ENCODE data around the gene NUDT6. TPM values are rescaled to one million over a fixed set of nuclear protein-coding genes. Genes with fewer than 3 reads are reported as not detected.

NUDT6 gene
- total RNA-seq, 2 experiments from 2014 or later = 14.5 to 15.8 TPM

DNA sequence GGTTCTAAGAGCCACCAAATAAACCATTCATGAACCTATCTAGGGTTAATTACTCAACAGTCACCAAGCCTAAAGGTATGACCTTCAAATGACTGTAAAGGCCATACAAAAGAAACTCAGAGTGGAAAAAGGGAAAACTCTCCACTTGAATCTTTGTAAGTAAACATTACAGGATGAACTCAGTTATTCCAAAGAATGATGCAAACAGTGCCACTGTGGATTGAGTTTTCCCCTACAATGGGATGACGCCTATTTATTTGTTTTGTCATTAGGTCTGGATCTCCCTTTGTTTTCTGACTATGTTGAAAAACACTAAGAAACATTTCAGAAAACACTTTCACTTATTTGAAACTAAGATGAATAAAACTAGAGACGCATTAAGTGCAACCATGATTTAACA is 12.7 kb downstream of the NUDT6 start:
- peaks cover 5% of the 10 kb centered on the region for H3K4me1 Mint-ChIP-seq

DNA sequence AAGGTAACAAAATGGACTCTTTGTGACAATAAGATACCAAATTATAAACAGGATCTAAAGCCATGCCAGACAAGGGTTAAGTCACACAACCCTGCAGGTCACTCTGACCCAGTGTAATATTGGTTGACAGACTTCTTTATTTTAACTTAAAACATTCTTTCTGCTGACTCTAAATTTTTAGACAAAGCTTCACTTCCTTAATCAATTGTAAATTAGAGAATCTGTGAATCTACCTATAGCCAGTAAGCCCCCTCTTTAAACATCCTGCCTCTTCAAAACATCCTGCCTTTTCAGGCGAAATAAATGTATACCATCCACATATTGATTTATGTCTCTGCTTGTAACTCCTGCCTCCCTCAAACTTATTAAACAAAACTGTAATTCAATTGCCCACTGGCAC is 14.2 kb downstream of the NUDT6 start:
- H3K9me3 Mint-ChIP-seq = no peaks in the 10 kb centered on the region
- no peak overlapping the region for H3K4me3 Mint-ChIP-seq
- H3K27me3 Mint-ChIP-seq = no peaks in the 10 kb centered on the region
- no peak overlapping the region for H3K27ac Mint-ChIP-seq
- H3K4me1 Mint-ChIP-seq = peaks cover 5% of the 10 kb centered on the region
- CTCF ChIA-PET = no interaction called here
- DNase-seq = no peak
- H3K36me3 Mint-ChIP-seq (ENCODE audit: low read depth) = peaks cover 40% of the 10 kb centered on the region
- POLR2A ChIA-PET = no interaction called here

More for the DNA sequence above, 12.7 kb downstream of the NUDT6 start:
- ChIA-PET CTCF (no interaction called here), POLR2A (no interaction called here)
- Mint-ChIP-seq H3K27me3 (no peaks in the 10 kb centered on the region), H3K4me3 (no peak overlapping the region), H3K36me3 (ENCODE audit: low read depth) (peaks cover 43% of the 10 kb centered on the region), H3K27ac (no peak overlapping the region), H3K9me3 (no peaks in the 10 kb centered on the region)
- DNase-seq = no peak

DNA sequence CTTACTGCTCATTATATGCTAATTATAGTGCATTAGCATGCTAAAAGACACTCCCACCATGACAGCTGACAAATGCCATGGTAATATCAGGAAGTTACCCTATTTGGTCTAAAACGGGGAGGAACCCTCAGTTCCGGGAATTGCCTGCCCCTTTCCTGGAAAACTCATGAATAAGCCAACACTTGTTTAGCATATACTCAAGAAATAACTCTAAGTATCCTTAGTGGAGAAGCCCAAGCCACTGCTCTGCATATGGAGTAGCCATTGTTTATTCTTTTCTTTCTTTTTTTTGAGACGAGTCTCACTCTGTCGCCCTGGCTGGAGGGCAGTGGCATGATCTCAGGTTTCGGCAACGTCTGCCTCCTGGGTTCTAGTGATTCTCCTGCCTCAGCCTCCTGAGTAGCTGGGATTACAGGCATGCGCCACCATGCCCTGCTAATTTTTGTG is 15.5 kb downstream of the NUDT6 start:
- Mint-ChIP-seq H3K9me3 (no peaks in the 10 kb centered on the region), H3K4me3 (no peak overlapping the region), H3K36me3 (ENCODE audit: low read depth) (peaks cover 38% of the 10 kb centered on the region), H3K27ac (no peak overlapping the region), H3K4me1 (peaks cover 4% of the 10 kb centered on the region), H3K27me3 (no peaks in the 10 kb centered on the region)
- CTCF ChIA-PET = no interaction called here
- no peak for DNase-seq
- POLR2A ChIA-PET = no interaction called here

DNA sequence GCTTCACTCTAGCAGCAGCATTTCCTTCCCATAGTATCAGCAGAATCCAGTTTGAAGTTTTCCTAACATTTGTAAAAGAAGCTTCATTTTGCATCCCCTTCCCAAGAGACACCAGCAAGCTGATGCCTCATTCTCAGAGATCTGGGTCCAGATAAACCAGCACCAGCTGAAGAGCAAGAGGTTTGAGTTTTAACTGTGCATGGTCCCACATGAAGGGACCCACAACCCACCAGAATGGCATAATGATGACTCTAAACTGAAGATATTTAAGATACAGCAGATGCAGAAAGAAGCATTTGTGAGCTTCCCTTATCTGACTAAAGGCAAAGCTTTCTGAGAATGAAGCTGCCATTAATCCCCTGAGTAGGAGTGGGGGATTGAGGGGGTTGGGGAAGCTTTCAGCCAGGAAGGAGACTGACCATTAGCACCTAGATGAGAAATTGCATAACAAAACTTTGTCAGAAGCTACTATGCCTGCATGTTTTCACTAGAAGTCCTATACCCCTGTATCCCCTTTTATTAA is 18.6 kb downstream of the NUDT6 start:
- no peak overlapping the region for H3K4me3 Mint-ChIP-seq
- no peak for DNase-seq
- H3K36me3 Mint-ChIP-seq (ENCODE audit: low read depth) = peaks cover 15% of the 10 kb centered on the region
- H3K27me3 Mint-ChIP-seq = no peaks in the 10 kb centered on the region
- H3K4me1 Mint-ChIP-seq = peaks cover 2% of the 10 kb centered on the region
- no peaks in the 10 kb centered on the region for H3K9me3 Mint-ChIP-seq
- no peak overlapping the region for H3K27ac Mint-ChIP-seq
- POLR2A ChIA-PET = no interaction called here
- CTCF ChIA-PET = interaction anchor here (1.0 to 2.1 kb wide), 3 partner anchors 10 to 302 kb away, joined by 3 to 8 read pairs (median 4); no protein-coding TSS in a partner anchor

DNA sequence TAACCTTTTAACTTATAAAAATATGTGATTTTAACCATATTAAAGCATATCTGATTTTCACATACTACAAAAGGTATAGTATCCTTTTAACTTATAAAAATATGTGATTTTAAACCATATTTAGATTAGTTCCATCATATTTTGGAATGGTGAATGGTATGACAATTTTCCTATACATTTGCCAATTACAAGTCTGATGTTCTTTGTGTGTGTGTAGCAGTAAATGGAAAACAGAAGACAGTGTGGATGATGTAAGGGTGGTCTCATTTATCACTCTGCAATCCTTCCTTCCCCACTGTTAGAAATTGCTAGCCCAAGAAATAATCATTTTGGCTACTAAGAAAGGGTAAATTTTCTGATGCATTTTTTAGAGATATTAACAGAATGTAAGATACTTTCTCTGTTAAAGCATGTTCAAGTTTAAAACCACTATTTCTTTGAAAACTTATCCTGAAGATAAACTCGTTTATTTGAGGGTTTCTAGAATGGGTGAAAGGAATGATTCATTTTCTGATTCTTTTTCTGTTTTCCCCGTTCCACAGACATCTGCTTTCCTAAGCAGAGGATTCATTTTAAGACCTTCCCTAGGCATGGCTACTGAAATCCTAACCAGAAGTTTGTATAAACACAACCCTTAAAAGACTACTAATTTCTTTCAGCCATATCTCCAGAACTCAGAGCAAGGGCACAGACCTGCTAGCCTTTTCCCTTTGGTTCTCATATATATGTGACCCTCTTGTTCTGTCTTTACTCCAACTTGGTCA is 21.0 kb downstream of the NUDT6 start:
- Mint-ChIP-seq H3K4me3 (no peak overlapping the region), H3K4me1 (peaks cover 2% of the 10 kb centered on the region)
- POLR2A ChIA-PET = no interaction called here

DNA sequence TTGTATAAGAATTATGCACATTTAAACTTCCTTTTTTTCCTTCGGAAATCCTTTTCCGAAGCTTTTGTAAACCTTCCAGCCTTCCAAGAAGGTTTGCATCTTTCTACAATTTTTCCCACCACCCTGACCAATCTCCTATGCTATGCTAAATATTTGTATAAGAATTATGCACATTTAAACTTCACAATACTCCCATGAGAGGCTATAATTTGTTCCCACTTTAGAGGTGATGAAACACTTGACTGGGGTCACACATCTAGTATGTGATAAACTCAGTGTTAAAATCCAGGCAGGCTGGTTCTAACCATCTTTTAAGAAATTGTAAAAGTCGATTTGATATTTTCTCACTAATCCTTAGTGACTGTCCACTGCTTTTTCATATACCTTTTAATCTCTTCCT is 22.1 kb downstream of the NUDT6 start:
- no peaks in the 10 kb centered on the region for H3K9me3 Mint-ChIP-seq
- no peak overlapping the region for H3K4me3 Mint-ChIP-seq
- peaks cover 1% of the 10 kb centered on the region for H3K36me3 Mint-ChIP-seq (ENCODE audit: low read depth)
- H3K27ac Mint-ChIP-seq = no peak overlapping the region
- CTCF ChIA-PET = no interaction called here
- POLR2A ChIA-PET = no interaction called here
- DNase-seq = no peak
- no peaks in the 10 kb centered on the region for H3K27me3 Mint-ChIP-seq
- H3K4me1 Mint-ChIP-seq = peaks cover 2% of the 10 kb centered on the region

More for the DNA sequence above, 21.0 kb downstream of the NUDT6 start:
- H3K27ac Mint-ChIP-seq = no peak overlapping the region
- peaks cover 5% of the 10 kb centered on the region for H3K36me3 Mint-ChIP-seq (ENCODE audit: low read depth)
- CTCF ChIA-PET = no interaction called here
- no peaks in the 10 kb centered on the region for H3K27me3 Mint-ChIP-seq
- no peak for DNase-seq
- H3K9me3 Mint-ChIP-seq = no peaks in the 10 kb centered on the region

DNA sequence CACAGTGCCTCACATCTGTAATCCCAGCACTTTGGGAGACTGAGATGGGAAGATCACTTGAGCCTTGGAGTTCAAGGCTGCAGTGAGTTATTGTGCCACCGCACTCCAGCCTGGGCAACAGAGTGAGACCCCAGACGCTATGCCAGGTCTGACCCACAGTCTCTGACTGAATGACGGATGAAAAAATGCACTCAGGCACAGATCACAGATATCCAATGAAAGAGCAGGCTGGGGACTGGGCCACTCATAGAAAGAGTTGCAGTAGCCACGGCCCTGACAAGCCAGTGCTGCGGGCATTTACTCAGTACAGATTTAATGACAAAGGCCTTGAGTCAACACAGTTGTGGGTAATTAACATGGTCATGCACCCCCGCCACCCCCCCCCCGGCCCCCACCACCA is 22.7 kb downstream of the NUDT6 start:
- no peaks in the 10 kb centered on the region for H3K36me3 Mint-ChIP-seq (ENCODE audit: low read depth)
- H3K4me3 Mint-ChIP-seq = no peak overlapping the region
- H3K27ac Mint-ChIP-seq = no peak overlapping the region
- CTCF ChIA-PET = interaction anchor here (1.1 kb wide), 1 partner anchor 15 kb away, joined by 3 read pairs; no protein-coding TSS in a partner anchor
- H3K4me1 Mint-ChIP-seq = peaks cover 2% of the 10 kb centered on the region
- no peak for DNase-seq
- POLR2A ChIA-PET = no interaction called here
- no peaks in the 10 kb centered on the region for H3K27me3 Mint-ChIP-seq
- no peaks in the 10 kb centered on the region for H3K9me3 Mint-ChIP-seq

DNA sequence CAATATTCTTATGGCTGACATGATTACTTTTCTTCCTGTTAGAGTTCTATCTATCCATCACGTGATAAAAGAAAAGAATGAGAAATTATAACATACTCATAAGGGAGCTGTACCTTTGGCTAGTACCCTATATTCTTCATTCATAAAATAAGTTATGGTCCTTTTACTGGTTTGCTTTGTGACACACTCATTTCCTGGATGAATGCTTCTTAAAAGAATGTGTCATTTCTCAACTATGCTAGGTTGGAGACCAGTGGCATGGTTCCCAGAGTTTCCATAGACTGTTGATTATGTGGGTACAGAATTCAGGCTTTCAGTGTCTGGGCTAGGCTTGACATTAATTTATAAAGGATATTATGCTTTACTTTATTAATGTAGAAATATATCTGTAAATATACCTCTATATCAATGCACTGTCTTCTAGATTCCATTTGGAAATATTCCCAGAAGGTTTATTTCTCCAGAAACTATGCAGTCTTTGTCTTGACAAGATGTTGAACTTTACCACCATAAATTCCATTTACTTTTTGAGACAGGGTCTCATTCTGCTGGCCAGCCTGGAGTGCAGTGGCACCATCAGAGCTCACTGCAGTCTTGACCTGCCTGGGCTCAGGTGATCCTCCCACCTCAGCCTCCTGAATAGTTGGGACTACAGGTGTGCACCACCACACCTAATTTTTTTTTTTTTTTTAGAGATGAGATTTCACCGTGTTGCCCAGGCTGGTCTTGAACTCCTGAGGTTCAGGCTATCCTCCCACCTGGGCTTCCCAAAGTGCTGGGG is 23.8 kb downstream of the NUDT6 start:
- ChIA-PET POLR2A (no interaction called here), CTCF (interaction anchor here (1.1 kb wide), 1 partner anchor 16 kb away, joined by 3 read pairs; no protein-coding TSS in a partner anchor)
- DNase-seq = no peak
- Mint-ChIP-seq H3K4me3 (no peak overlapping the region), H3K36me3 (ENCODE audit: low read depth) (peaks cover 6% of the 10 kb centered on the region), H3K4me1 (peaks cover 2% of the 10 kb centered on the region), H3K9me3 (no peaks in the 10 kb centered on the region), H3K27ac (no peak overlapping the region), H3K27me3 (no peaks in the 10 kb centered on the region)

DNA sequence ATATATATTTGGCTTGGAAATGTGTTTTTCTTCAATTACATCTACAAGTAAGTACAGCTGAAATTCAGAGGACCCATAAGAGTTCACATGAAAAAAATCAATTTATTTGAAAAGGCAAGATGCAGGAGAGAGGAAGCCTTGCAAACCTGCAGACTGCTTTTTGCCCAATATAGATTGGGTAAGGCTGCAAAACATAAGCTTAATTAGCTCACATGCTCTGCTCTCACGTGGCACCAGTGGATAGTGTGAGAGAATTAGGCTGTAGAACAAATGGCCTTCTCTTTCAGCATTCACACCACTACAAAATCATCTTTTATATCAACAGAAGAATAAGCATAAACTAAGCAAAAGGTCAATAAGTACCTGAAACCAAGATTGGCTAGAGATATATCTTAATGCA is 26.1 kb downstream of the NUDT6 start:
- POLR2A ChIA-PET = no interaction called here
- Mint-ChIP-seq H3K9me3 (no peaks in the 10 kb centered on the region), H3K27ac (no peak overlapping the region), H3K27me3 (no peaks in the 10 kb centered on the region), H3K4me3 (no peak overlapping the region), H3K4me1 (peaks cover 2% of the 10 kb centered on the region), H3K36me3 (ENCODE audit: low read depth) (peaks cover 16% of the 10 kb centered on the region)
- no peak for DNase-seq
- CTCF ChIA-PET = interaction anchor here (1.0 to 1.2 kb wide), 3 partner anchors 18 to 139 kb away, joined by 3 to 5 read pairs (median 3); no protein-coding TSS in a partner anchor

DNA sequence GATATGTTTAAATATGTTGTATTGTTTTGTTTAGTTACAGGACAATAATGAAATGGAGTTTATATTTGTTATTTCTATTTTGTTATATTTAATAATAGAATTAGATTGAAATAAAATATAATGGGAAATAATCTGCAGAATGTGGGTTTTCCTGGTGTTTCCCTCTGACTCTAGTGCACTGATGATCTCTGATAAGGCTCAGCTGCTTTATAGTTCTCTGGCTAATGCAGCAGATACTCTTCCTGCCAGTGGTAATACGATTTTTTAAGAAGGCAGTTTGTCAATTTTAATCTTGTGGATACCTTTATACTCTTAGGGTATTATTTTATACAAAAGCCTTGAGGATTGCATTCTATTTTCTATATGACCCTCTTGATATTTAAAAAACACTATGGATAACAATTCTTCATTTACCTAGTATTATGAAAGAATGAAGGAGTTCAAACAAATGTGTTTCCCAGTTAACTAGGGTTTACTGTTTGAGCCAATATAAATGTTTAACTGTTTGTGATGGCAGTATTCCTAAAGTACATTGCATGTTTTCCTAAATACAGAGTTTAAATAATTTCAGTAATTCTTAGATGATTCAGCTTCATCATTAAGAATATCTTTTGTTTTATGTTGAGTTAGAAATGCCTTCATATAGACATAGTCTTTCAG is 26.9 kb downstream of the NUDT6 start:
- H3K4me1 Mint-ChIP-seq = peaks cover 2% of the 10 kb centered on the region
- no peaks in the 10 kb centered on the region for H3K9me3 Mint-ChIP-seq
- no peak for DNase-seq
- ChIA-PET CTCF (interaction anchor here (1.0 kb wide), 1 partner anchor 138 kb away, joined by 5 read pairs; no protein-coding TSS in a partner anchor), POLR2A (no interaction called here)
- H3K27me3 Mint-ChIP-seq = no peaks in the 10 kb centered on the region
- H3K4me3 Mint-ChIP-seq = no peak overlapping the region
- H3K27ac Mint-ChIP-seq = no peak overlapping the region
- H3K36me3 Mint-ChIP-seq (ENCODE audit: low read depth) = peaks cover 16% of the 10 kb centered on the region

DNA sequence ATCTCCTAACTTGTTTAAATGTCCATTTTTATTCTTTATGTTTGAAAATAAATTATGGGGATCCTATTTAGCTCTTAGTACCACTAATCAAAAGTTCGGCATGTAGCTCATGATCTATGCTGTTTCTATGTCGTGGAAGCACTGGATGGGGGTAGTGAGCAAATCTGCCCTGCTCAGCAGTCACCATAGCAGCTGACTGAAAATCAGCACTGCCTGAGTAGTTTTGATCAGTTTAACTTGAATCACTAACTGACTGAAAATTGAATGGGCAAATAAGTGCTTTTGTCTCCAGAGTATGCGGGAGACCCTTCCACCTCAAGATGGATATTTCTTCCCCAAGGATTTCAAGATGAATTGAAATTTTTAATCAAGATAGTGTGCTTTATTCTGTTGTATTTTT is 27.6 kb downstream of the NUDT6 start:
- ChIA-PET CTCF (no interaction called here), POLR2A (no interaction called here)
- H3K27me3 Mint-ChIP-seq = no peaks in the 10 kb centered on the region
- no peak overlapping the region for H3K4me3 Mint-ChIP-seq
- no peaks in the 10 kb centered on the region for H3K9me3 Mint-ChIP-seq
- H3K27ac Mint-ChIP-seq = no peak overlapping the region
- peaks cover 16% of the 10 kb centered on the region for H3K36me3 Mint-ChIP-seq (ENCODE audit: low read depth)
- H3K4me1 Mint-ChIP-seq = peaks cover 2% of the 10 kb centered on the region
- no peak for DNase-seq

DNA sequence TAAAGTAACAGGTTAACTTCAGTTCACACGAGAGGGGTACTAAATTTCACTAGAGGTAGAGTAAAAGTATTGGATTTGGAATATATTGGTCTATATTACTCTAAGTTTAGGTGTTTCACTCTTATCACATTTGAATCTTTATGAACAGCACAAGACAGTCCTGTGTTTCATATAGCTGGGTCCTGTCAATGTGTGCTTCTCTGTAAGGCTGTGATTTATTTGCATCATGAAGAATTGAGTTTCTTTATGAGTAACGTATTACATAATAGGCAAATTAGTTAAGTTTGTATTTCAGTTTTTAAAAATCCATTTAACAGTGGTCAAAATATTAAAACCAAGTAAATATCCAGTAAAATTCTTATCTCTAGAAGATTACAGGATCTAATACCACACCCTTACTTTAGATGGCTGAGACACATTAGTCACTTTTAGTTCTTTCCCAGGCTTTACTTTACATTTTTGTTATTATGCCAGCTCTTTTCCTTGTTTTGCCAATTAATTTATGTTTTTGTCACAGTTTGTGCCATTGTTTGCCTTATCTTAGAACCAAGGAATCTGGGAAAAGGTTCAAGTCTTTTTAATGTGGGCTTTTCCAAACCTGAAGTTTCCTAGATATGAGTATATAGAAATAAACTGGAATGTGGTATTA is 32.1 kb downstream of the NUDT6 start:
- Mint-ChIP-seq H3K9me3 (no peaks in the 10 kb centered on the region), H3K36me3 (ENCODE audit: low read depth) (peaks cover 23% of the 10 kb centered on the region), H3K27ac (no peak overlapping the region), H3K4me1 (no peaks in the 10 kb centered on the region), H3K4me3 (no peak overlapping the region), H3K27me3 (no peaks in the 10 kb centered on the region)
- ChIA-PET CTCF (no interaction called here), POLR2A (no interaction called here)
- no peak for DNase-seq

DNA sequence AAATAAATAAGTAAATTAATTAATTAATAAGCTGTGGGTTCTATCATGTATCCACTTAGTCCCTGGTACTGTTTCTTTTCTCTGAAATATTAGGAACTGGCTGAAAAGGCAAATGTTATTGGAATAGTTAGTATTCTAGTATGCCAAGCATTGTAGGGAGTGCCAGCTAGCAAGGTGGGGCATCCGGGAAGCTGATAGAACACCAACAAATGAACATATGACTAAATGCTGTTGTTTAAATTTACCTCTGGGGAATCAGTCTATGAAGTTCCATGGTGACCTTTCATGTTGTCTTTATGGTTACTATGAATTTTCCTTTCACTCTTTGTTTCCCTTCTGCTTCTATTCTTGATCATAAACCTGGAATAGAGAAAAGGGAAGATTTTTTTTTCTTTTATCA is 32.7 kb downstream of the NUDT6 start:
- CTCF ChIA-PET = no interaction called here

More for the DNA sequence above, 32.7 kb downstream of the NUDT6 start:
- H3K4me3 Mint-ChIP-seq = no peak overlapping the region
- POLR2A ChIA-PET = no interaction called here
- no peak overlapping the region for H3K27ac Mint-ChIP-seq
- no peaks in the 10 kb centered on the region for H3K9me3 Mint-ChIP-seq
- peaks cover 23% of the 10 kb centered on the region for H3K36me3 Mint-ChIP-seq (ENCODE audit: low read depth)
- H3K4me1 Mint-ChIP-seq = no peaks in the 10 kb centered on the region
- no peaks in the 10 kb centered on the region for H3K27me3 Mint-ChIP-seq
- DNase-seq = no peak
